ENCODE results near the gene EPHA2.

DNA sequence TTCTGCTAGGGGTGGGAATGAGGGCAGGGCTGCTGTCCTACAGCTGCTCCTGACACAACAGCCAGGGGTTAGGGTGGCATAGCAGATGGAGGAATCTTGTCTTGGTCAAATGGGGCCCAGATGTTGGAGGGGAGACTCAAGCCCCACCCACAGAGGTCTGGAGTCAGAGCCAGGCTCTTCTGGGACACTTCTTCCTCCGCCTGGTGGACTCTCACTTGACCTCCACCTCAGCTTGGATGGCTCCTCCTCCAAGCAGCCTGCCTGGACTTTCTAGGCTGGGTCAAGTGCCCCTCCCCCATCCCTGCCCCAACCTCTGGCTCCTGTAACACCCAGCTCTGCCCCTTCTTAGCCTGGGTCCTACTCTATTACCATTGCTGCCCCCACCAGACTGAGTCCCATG, 35.5 kb downstream of the EPHA2 start:
- TF ChIP-seq, protein P1, sequence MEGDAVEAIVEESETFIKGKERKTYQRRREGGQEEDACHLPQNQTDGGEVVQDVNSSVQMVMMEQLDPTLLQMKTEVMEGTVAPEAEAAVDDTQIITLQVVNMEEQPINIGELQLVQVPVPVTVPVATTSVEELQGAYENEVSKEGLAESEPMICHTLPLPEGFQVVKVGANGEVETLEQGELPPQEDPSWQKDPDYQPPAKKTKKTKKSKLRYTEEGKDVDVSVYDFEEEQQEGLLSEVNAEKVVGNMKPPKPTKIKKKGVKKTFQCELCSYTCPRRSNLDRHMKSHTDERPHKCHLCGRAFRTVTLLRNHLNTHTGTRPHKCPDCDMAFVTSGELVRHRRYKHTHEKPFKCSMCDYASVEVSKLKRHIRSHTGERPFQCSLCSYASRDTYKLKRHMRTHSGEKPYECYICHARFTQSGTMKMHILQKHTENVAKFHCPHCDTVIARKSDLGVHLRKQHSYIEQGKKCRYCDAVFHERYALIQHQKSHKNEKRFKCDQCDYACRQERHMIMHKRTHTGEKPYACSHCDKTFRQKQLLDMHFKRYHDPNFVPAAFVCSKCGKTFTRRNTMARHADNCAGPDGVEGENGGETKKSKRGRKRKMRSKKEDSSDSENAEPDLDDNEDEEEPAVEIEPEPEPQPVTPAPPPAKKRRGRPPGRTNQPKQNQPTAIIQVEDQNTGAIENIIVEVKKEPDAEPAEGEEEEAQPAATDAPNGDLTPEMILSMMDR (conservative IDR thresholded peaks at IDR 0.05 in 1 of 2, IDR thresholded peaks at IDR 0.05 in 1 of 2; ENCODE audit: low read depth in 1 of 2, low read length in 2 of 2) = no peak
- no peak for TF ChIP-seq EZH2 (IDR thresholded peaks at IDR 0.05; ENCODE audit: low read length, missing control alignments)

Measured in fibroblast of lung (primary cell).